Smooth muscle cell of trachea (primary cell): ENCODE data around the gene CNKSR3. TPM values are rescaled to one million over a fixed set of nuclear protein-coding genes. Genes with fewer than 3 reads are reported as not detected.

Experiments
- total RNA-seq: library from RNA; depleted of rRNA; stranded (reverse); fragments of >200 nt; gene quantifications from 2 replicates; pipeline ENCODE4 v1.2.1, GENCODE V29; 2014

CNKSR3 gene
- total RNA-seq, result 7.8 and 10.8 TPM in 2 replicates

GRCh38 chr6:154510144-154510905 lies at the start of gene CNKSR3:
CNKSR3 (minus strand) TSS chr6:154510685; CDS start chr6:154510114, 571 bp downstream.

GRCh38 chr6:154356690-154357089 lies 153.8 kb downstream of the CNKSR3 start, which contains the start of gene IPCEF1:
IPCEF1 (minus strand) TSS chr6:154356803; CDS start chr6:154265947, 90,856 bp downstream.

Other genes starting within 250 kb of the CNKSR3 start
- gene IPCEF1, start 153.9 kb downstream of the CNKSR3 start, total RNA-seq, result under 0.01 and 0.58 TPM in 2 replicates
- 29.9 and 37.2 TPM in 2 replicates for gene SCAF8, start 222.7 kb upstream of the CNKSR3 start, total RNA-seq